Endodermal cell (in vitro differentiated cells): ENCODE data around the gene SIN3A. TPM values are rescaled to one million over a fixed set of nuclear protein-coding genes. Genes with fewer than 3 reads are reported as not detected.
"Not testable (repeated sequence)": the region's sequence is repeated elsewhere in the genome, so short reads cannot be mapped to it uniquely, and the experiment has no call there.

Source experiments
- DNase-seq: peaks from one replicate; pipeline ENCODE4 v3.0.0-alpha.2; 2017
- H3K27ac ChIP-seq: 2 replicates; pipeline ENCODE4 v1.5.1; 2013; ENCODE audit warnings: mild to moderate bottlenecking, low read depth, low read length, moderate library complexity
- H3K27me3 ChIP-seq: 2 replicates; pipeline ENCODE4 v1.6.1; 2013; ENCODE audit warnings: mild to moderate bottlenecking, low read length, moderate library complexity; ENCODE audit not compliant: insufficient read depth, control insufficient read depth, poor library complexity, severe bottlenecking
- H3K36me3 ChIP-seq: 2 replicates; pipeline ENCODE4 v1.7.0; 2013; ENCODE audit warnings: mild to moderate bottlenecking, low read length, moderate library complexity; ENCODE audit not compliant: control insufficient read depth, insufficient read depth
- H3K4me1 ChIP-seq: one replicate; pipeline ENCODE4 v1.7.0; 2013; ENCODE audit warnings: low read length; ENCODE audit not compliant: control insufficient read depth, insufficient read depth
- H3K4me3 ChIP-seq: 2 replicates; pipeline ENCODE4 v1.5.1; 2013; ENCODE audit warnings: mild to moderate bottlenecking, low read length, moderate library complexity
- H3K9ac ChIP-seq: 2 replicates; pipeline ENCODE4 v1.6.1; 2013; ENCODE audit warnings: mild to moderate bottlenecking, low read length, moderate library complexity; ENCODE audit not compliant: poor library complexity, severe bottlenecking; ENCODE audit errors: extremely low read depth
- H3K9me3 ChIP-seq: 2 replicates; pipeline ENCODE4 v1.6.1; 2013; ENCODE audit warnings: mild to moderate bottlenecking, low read length, moderate library complexity; ENCODE audit not compliant: control insufficient read depth
- H3K27ac Mint-ChIP-seq: 2 replicates; pipeline ENCODE4 v1.8.0; 2020; ENCODE audit warnings: mixed read lengths
- H3K27me3 Mint-ChIP-seq: 2 replicates; pipeline ENCODE4 v1.8.0; 2021; ENCODE audit warnings: mild to moderate bottlenecking, mixed read lengths; ENCODE audit not compliant: insufficient read depth
- H3K36me3 Mint-ChIP-seq: 2 replicates; pipeline ENCODE4 v1.8.0; 2020; ENCODE audit warnings: low read depth, mixed read lengths
- H3K4me1 Mint-ChIP-seq: 2 replicates; pipeline ENCODE4 v1.8.0; 2020; ENCODE audit warnings: mixed read lengths
- H3K4me3 Mint-ChIP-seq: 2 replicates; pipeline ENCODE4 v1.8.0; 2020; ENCODE audit warnings: mild to moderate bottlenecking, moderate library complexity, mixed read lengths
- H3K9me3 Mint-ChIP-seq: 2 replicates; pipeline ENCODE4 v1.8.0; 2020; ENCODE audit warnings: mild to moderate bottlenecking, mixed read lengths
- WGBS, 2 experiments: methylation state at CpG; one replicate each; pipeline versions ENCODE4 v1.1.5 to v1.1.7; 2013; ENCODE audit warnings: missing lambda C conversion rate in 2 of 2, mixed read lengths in 1 of 2; ENCODE audit not compliant: insufficient coverage in 1 of 2, insufficient read length in 1 of 2; 5-methylcytosine and 5-hydroxymethylcytosine counted together
- total RNA-seq, 2 donors: library from RNA; stranded (reverse); fragmentation: NEBNext Ultra II Directional in 1 of 2; extraction: Animal tissue kit (Norgen Biotek cat#: 25700) in 1 of 2; gene quantifications; 2 replicates in 1 of 2; 3 replicates in 1 of 2; pipeline ENCODE4 v1.2.1, GENCODE V29; 2021
- TF ChIP-seq, protein P1 (sequence below): fragments of 200-600 bp; sonication (generic); conservative IDR thresholded peaks from 2 replicates; pipeline ENCODE4 v1.5.0; 2021; ENCODE audit warnings: antibody characterized with exemption, mild to moderate bottlenecking

SIN3A gene
- total RNA-seq, 2 donors from 2014 or later, result 119 to 123 TPM

DNA sequence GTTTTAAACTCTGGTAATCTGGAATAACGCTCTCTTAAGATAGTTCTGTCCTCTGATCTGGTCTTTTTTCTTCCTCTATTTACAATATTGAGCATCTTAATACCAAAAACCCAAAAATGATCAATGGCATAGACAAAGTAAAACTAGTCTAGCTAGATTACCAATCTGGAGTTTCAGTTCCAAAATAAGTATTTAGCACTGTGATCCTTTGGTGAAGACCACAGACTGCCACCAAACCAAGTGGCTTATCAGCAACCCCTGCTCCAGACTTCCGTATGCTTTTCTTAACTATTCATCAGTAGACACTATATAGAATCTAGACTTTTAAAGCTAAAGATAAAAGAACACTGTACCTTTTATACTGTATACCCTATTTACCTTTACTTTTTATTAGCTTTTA is 47.6 kb downstream of the SIN3A start:
- 83 to 98% methylated on average over 2 of the region's 2 CpGs for WGBS, 2 experiments
- no peak for DNase-seq
- H3K27me3 Mint-ChIP-seq, result no peaks in the 10 kb centered on the region
- Histone ChIP-seq H3K9me3 (no peaks in the 10 kb centered on the region), H3K36me3 (peaks cover 94% of the 10 kb centered on the region), H3K4me3 (no peak overlapping the region), H3K27me3 (no peaks in the 10 kb centered on the region), H3K27ac (no peak overlapping the region), H3K9ac (no peak overlapping the region), H3K4me1 (no peaks in the 10 kb centered on the region)
- H3K36me3 Mint-ChIP-seq, result peaks cover 79% of the 10 kb centered on the region
- no peaks in the 10 kb centered on the region for H3K9me3 Mint-ChIP-seq
- no peak overlapping the region for H3K4me3 Mint-ChIP-seq
- peak overlapping the region; percentile 40 for H3K27ac Mint-ChIP-seq
- TF ChIP-seq, protein P1, sequence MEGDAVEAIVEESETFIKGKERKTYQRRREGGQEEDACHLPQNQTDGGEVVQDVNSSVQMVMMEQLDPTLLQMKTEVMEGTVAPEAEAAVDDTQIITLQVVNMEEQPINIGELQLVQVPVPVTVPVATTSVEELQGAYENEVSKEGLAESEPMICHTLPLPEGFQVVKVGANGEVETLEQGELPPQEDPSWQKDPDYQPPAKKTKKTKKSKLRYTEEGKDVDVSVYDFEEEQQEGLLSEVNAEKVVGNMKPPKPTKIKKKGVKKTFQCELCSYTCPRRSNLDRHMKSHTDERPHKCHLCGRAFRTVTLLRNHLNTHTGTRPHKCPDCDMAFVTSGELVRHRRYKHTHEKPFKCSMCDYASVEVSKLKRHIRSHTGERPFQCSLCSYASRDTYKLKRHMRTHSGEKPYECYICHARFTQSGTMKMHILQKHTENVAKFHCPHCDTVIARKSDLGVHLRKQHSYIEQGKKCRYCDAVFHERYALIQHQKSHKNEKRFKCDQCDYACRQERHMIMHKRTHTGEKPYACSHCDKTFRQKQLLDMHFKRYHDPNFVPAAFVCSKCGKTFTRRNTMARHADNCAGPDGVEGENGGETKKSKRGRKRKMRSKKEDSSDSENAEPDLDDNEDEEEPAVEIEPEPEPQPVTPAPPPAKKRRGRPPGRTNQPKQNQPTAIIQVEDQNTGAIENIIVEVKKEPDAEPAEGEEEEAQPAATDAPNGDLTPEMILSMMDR, result no peak
- no peaks in the 10 kb centered on the region for H3K4me1 Mint-ChIP-seq

- H3K36me3 Mint-ChIP-seq, result peaks cover 76% of the 10 kb centered on the region
- H3K9ac ChIP-seq, result no peak overlapping the region
- no peak overlapping the region for H3K4me3 ChIP-seq
- TF ChIP-seq, protein P1, result no peak
- 93 to 100% methylated on average over 1 to 2 of the region's 2 CpGs for WGBS, 2 experiments
- H3K36me3 ChIP-seq, result peaks cover 93% of the 10 kb centered on the region
- H3K27me3 Mint-ChIP-seq, result no peaks in the 10 kb centered on the region
- H3K27ac ChIP-seq, result no peak overlapping the region
- H3K4me1 Mint-ChIP-seq, result no peaks in the 10 kb centered on the region
- DNase-seq, result no peak
- no peak overlapping the region for H3K27ac Mint-ChIP-seq
- no peaks in the 10 kb centered on the region for H3K9me3 Mint-ChIP-seq
- H3K27me3 ChIP-seq, result no peaks in the 10 kb centered on the region
- H3K4me3 Mint-ChIP-seq, result no peak overlapping the region
- no peaks in the 10 kb centered on the region for H3K9me3 ChIP-seq
- H3K4me1 ChIP-seq, result no peaks in the 10 kb centered on the region
Measured at GRCh38 chr15:75397494-75397893, 54.0 kb downstream of the SIN3A start.

GRCh38 chr15:75389791-75390382 is 61.6 kb downstream of the SIN3A start:
- Mint-ChIP-seq H3K9me3 (no peaks in the 10 kb centered on the region), H3K27me3 (no peaks in the 10 kb centered on the region), H3K4me3 (no peak overlapping the region), H3K27ac (peak overlapping the region; percentile 35), H3K36me3 (peaks cover 89% of the 10 kb centered on the region), H3K4me1 (no peaks in the 10 kb centered on the region)
- Histone ChIP-seq H3K9ac (no peak overlapping the region), H3K36me3 (peaks cover 100% of the 10 kb centered on the region), H3K4me3 (no peak overlapping the region), H3K4me1 (no peaks in the 10 kb centered on the region), H3K27me3 (no peaks in the 10 kb centered on the region), H3K27ac (no peak overlapping the region), H3K9me3 (no peaks in the 10 kb centered on the region)
- 96 to 100% methylated on average over 1 of the region's 1 CpG for WGBS, 2 experiments
- DNase-seq, result no peak
- TF ChIP-seq, protein P1, result no peak

GRCh38 chr15:75383986-75384385 is 67.5 kb downstream of the SIN3A start:
- DNase-seq, H3K9ac ChIP-seq, H3K9me3 ChIP-seq, H3K27ac Mint-ChIP-seq, H3K9me3 Mint-ChIP-seq, H3K4me3 ChIP-seq, H3K4me1 ChIP-seq, H3K4me1 Mint-ChIP-seq, H3K4me3 Mint-ChIP-seq, H3K27ac ChIP-seq, H3K27me3 Mint-ChIP-seq, H3K27me3 ChIP-seq: not testable (repeated sequence)
- 95 to 99% methylated on average over 5 of the region's 5 CpGs for WGBS, 2 experiments
- peaks cover 98% of the 10 kb centered on the region for H3K36me3 ChIP-seq
- H3K36me3 Mint-ChIP-seq, result peaks cover 84% of the 10 kb centered on the region
